Mucosa of gallbladder (tissue), 1 donor: ENCODE data around the gene PLAAT2. TPM values are rescaled to one million over a fixed set of nuclear protein-coding genes. Genes with fewer than 3 reads are reported as not detected.
"Not testable (repeated sequence)": the region's sequence is repeated elsewhere in the genome, so short reads cannot be mapped to it uniquely, and the experiment has no call there.

Experiments used
- DNase-seq: peaks from one replicate; pipeline ENCODE4 v3.0.0-alpha.2; 2020; ENCODE audit warnings: low spot score
- total RNA-seq: library from RNA; stranded (reverse); gene quantifications from one replicate; pipeline ENCODE4 v1.2.1, GENCODE V29; 2021
- donor health status: DM: no; HTN: no; CAD: no.

The PLAAT2 gene
- total RNA-seq, 1 donor from 2014 or later = 2.1 TPM

DNA sequence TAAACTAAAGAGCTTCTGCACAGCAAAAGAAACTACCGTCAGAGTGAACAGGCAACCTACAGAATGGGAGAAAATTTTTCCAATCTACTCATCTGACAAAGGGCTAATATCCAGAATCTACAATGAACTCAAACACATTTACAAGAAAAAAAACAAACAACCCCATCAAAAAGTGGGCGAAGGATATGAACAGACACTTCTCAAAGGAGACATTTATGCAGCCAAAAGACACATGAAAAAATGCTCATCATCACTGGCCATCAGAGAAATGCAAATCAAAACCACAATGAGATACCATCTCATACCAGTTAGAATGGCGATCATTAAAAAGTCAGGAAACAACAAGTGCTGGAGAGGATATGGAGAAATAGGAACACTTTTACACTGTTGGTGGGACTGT is 15.7 kb upstream of the PLAAT2 start:
- DNase-seq = not testable (repeated sequence)

DNA sequence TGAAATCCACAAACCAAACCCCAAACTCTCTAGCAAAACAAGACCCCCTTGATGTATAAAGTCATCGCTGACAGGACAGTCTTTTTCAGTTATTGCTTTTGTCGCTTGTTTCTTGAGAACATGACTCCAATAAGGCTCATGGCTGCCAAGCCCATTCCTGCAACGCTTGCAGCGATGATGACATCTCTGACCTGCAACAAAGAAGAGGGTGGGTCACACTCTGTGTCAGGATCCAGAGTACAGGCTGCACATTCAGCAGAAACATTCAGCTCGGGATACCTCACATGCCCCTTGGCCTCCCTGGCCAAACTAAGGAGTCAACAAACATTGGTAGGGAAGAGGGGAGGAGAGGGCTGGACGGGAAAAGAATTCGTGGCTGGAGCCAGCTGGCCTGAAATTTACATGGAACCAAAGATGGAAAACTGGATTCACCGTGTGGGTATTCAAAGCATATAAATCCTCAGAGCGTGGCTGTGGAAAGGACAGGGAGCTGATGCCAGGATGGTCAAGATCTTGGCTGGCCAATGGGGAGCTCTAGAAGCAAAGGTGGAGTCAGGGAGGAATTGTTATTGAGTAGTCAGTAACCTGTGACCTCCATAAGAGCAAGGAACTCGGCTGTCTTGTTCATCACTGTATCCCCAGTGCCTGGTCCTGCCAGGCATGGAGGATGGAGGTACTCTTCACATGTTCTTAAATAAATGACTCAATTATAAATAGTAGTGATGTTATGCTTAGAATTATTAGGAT is 11.8 kb upstream of the PLAAT2 start:
- no peak for DNase-seq

DNA sequence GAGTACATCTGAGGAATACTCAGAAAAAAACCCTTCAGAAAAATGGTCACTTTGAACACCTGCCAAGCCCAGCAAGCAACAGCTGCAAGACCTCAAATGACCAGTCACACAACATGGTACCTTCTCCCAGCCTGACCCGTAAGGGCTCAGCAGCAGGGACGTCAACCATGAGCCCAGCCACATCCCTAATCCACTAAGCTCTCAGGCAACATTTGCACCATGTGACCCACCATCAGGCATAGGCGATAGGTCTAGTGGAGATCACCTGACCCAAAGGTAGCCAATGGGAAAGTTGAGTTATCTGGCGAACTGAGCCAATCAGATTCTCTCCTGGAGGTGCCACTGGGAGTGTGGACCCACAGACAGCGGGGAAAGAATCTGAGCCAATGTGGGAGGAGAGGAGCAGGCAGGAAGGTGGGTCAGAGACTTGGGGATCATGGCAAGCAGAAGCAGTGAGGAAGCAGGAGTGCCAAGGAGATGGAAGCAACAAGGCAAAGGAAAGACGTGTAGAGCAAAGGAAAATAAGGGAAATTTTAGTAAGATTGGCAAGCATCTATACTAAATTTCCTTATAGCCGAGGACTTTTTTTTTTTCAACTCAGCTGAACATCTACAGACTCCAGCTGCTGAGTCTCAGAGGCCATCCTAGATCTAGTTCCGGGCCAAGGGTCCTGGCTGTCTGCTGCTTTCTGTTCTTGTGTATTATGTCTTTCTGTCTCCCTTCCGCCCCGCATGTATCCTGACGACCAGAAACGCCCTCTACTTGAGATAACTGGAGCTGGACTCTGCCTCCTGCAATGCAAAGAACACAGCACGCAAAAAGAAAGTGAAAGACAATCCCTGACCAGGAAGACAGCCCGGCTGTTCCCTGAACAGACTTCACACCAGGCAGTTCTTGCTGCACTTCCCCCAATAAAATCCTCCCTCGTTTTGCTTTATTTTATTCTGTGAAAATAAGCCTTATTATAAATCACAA is 11.0 kb upstream of the PLAAT2 start:
- DNase-seq = peak; percentile 78

DNA sequence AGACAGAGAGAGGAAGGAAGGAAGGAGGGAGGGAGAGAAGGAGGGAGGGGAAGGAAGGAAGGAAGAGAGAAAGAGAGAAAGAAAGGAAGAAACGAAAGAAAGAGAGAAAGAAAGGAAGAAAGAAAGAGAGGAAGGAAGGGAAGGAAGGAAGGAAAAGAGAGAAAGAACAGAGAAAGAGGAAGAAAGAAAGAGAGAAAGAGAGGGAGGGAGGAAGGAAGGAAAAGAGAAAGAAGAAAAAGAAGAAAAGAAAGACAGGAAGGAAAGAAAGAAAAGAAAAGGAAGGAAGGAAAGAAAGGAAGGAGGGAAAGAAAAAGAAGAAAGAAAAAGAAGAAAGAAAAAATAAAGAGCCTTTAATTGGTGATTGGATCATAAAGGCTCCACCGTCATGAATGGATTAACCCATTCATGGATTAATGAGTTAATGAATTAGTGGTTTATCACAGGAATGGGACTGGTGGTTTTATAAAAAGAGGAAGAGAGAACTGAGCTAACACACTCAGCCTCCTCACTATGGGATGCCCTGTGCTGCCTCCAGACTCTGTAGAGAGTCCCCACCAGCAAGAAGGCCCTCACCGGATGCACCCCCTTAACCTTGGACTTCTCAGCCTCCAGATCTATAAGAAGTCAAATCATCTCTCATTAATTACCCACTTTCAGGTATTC is 9.0 kb upstream of the PLAAT2 start:
- no peak for DNase-seq

DNA sequence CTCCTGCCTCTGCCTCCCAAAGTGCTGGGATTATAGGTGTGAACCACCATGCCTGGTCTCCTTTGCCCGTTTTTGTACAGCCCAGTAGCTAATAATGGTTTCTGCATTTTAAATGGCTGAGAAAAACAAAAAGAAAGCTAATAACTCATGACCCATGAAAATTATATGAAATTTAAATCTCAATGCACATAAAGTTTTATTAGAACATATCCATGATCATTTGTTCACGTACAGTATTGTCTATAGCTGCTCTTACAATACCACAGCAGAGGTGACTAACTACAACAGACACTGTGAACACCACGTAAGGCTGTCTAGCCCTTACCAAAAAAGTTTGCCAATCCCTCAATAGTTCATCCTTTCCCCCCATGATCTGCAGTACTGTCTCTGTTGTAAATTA is 6.4 kb upstream of the PLAAT2 start:
- no peak for DNase-seq

DNA sequence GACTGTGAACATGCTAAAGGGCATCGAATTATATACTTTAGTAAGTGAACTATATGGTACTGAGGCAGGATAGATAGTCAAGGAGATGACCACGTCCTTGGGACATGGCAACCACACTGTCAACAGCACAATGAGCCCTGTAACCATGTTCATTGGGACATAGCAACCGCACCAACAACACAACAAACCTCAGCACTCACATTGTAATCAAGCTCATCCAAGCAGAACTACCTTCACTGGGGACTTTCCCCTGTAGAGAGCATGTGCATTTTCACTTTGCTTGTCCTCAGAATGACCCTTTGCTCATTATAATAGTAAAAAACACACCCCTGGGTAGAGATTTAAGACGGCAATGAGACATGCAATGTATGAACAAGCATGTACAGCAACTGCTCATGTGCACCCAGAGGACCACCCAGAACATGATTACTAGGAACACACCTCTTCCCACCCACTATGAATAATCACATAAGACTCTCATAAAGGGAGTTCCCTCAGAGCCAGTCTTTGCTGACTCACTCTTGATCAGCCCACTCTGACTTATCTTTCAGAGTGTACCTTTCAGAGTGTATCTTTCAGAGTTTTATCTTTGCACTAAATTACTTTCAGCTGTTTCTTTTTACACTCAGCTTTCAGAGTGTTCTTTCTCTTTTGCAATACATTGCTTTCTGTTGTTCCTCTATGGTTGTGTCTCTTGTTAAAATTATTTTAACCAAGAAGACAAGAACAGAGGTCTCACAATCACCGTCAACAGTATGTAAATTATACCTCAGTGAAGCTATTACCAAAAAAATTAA is 4.1 kb upstream of the PLAAT2 start:
- DNase-seq = no peak

DNA sequence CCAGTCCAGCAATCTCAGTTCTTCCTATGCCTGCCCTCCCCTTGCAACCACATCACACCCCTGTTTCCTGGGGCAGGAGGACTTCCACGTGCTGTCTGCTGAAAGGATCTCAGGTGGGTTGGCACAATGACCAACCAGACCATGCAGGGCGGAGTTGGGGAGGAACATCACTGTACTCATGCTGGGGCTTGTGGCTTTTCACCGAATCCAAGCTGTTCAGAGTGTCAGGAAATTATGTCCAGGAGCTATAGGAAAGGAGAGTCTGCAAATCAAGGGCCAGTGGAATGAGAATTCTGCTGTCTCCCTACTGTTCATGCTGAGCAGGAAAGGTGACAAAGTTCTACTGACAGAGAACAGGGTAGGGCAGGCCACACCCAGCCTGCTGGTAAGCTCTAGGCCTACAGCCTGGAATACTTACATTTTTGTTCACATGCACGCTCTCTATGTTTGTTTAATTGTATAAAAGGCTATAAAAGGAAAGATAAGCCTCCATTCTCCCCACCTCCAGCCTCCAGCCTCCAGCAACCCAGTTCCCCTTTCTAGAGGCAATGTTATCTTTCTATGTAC is 1.7 kb upstream of the PLAAT2 start:
- peak; percentile 71 for DNase-seq

DNA sequence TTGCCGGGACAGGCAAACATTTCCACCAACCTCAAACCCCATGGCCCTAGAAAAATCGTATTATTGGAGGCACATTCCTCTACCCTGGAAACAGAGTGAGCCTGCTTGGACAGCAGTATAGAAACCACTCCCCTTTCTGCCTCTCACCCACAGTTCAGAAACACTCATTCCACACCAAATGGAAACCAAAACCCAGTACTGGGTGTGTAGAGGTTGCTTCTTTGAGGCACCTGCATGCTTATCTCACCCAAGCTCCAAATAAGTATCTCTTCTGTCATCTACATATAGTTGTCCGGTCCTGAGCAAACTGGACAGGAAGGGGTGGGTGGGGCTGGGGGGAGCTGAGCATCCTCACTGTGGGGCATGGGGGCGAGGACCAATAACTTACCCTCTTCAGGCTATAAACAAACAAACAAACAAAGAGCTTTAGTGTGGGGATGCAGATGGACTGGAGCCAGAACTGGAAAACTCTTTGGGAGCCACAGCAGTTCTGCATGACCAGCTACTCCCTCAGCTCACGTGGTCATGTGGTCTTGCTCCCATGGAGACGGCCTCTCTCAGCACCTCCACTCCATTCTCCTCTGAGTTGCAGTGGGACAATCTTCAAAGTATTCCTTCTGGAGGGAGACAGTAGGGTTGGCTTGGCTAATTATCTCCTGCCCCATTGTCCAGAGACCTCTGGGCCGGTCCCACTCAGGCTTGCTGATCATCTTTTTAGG is 1.0 kb upstream of the PLAAT2 start:
- no peak for DNase-seq

DNA sequence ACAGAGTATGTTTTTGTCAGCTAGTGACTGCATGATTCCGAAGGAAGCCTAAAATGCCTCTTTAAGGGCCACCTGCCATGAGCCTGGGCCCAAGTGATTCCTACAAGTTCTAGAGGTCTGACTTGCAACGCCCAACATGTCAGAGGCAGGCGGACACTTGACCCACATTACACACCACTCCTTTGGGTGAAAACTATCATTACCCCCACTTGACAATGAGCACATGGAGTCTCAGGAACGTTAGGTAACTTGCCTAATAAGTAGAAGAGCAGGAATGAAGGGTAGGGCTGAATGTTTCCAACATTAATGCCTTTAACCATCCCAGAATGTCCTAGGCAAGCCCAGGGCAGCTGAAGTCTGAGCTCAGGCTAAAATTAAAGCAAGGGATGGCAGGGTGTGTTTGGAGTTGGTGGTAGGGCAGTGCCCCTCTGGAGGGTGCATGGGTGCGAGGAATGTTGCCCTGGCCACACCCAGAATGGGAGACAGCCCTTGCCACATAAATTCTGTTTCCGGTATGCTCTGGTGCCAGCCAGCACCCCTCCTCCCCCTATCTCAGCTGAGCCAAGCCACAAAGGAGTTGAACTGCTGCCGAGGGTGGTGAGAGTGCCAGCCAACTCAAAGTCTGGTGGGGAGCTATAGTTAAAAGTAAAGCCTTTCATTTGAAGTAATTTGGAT is 2.5 kb downstream of the PLAAT2 start:
- peak; percentile 40 for DNase-seq

DNA sequence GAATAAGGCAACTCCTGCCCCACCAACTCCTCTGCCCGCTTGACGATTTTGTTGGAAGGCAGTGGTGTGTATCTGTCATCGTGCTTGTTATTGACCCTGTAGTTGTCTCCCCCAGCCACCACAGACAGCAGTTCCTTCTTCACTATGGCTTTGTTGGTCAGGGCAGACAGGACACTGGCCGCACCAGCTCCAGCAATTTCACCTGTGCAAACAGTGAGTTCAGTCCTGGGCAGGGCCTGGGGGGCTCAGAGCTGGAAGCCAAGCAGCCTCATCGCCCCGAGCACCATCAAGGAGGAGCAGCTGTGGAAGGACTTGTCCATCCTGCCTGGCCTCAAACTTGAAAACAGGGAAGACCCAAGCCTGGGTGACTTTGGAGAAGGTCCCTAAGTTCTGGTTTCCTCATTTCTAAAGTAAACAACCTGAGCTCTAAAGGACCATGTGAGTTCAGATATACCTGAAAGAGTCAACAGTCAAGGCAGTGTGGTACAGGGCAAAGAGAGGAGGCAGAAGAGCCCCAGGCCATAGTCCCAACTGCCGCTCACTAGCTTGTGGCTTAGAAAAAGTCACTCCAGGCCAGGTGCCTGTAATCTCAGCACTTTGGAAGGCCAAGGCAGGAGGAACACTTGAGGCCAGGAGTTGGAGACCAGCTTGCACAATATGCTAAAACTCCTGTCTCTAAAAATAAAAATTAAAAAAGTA is 4.6 kb downstream of the PLAAT2 start:
- no peak for DNase-seq

DNA sequence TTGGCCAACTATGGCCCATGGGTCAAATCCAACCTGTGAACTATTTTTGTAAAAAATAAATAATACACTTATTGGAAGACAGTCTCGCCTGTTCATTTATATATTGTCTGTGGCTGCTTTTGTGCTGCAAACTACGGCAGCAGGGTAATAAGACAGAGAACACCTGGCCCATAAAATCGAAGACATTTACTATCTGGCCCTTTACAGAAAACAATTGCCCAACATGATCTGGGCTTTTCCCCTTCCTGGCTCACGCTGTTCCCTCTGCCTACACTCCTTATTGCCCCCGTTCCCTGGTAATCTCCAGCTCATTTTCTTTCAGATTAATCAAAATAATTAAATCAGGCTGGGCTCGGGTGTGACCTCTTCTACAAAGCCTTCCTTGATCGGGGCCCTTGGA is 5.6 kb downstream of the PLAAT2 start:
- DNase-seq = no peak

DNA sequence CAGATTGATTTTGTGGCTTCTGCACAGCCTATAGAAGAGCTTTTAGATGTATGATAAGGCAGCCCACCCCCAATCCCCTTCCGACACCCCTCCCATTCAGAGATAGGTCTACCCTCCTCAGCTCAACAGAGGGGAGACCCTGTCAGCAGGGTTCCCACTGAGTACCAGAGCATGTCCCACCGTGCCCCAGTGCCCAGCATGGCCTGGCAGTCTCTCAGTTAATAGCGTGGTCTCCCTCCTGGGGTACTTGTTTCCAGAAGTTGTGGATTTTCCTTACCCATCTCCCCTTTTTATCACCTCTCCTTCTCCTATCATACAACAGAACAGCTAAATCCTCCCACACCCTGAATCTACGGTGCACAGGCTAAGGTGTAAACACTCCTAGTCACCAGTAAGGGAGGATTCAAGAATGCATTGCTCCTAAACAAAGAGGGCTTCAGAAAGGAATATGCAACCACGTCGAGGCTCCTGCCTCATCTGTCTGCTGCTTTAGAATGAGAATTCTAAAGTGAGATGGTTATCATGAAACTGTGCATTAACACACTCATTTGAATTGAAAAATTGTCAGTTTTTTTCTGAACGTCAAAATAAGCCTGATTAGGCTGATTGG is 6.7 kb downstream of the PLAAT2 start:
- no peak for DNase-seq

DNA sequence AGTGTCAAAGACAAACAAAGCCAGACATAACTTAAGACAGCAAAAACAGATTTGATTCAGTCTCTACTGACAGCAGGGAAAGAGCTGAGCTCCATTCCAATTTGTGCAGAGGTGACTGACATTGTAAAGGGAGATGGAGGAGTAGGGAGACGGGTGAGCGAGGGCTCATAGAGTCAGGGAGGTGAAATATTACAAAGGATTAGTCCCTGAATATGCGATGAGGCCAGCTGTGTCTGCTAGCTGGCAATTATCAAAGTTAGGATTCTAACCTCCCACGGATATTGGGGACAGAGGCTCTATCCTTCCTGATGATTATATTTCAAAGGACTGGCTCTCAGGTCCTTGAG is 8.3 kb downstream of the PLAAT2 start:
- peak; percentile 3 for DNase-seq

DNA sequence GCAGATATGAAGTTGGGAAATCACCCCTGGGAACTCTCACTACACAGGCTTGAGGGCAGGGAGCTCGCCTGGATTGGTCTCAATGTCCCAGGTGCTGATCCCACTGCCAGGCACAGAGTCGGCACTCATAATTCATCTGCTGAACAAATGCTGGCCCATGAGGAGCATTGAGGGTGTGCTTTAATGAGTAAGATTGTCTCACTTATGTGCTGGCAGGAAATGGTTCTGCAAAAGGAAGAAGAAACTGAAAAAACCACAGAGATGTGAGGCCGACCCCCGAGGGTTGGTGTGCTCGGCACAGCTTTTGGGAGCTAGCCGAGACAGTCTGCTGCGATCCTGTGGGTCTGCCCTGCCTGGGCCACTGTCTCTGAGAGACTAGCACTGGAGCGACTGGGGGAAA is 9.4 kb downstream of the PLAAT2 start:
- no peak for DNase-seq

DNA sequence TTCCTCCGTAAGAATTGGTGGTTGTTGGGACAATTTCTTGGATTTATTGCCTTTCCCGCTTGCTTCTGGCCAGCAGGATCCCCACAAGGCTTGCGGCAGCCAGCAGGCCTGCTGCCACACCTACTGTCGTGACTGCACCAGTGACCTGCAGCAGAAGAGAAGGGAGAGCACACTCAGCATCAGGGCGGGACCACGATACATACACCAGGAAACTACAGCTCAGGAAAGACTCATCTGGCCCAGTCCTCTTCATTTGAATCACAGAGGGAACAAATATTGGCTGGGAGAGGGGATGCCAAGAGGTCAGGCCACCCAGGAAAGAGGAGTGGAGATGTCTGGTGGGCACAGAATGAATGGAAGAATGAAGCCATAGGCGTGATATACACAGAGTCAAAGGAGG is 10.3 kb downstream of the PLAAT2 start:
- no peak for DNase-seq

DNA sequence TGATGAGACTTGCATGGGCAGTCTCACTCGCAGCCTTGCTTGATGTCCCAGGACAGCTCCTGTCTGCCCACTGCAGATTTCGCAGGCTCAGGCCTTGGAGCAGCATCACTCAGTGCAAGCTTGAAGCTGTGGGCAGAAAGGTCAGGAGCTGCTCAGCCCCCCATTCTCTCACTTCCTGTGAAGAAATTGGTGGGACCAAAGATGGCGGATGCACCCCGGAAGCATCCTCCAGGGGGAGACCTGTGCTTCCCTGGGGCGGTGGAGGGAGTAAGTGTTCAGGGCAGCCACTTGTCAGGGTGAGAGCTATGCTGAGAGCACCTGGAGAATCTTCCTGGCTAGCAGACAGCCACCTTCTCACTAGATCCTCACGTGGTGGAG is 11.3 kb downstream of the PLAAT2 start:
- no peak for DNase-seq

DNA sequence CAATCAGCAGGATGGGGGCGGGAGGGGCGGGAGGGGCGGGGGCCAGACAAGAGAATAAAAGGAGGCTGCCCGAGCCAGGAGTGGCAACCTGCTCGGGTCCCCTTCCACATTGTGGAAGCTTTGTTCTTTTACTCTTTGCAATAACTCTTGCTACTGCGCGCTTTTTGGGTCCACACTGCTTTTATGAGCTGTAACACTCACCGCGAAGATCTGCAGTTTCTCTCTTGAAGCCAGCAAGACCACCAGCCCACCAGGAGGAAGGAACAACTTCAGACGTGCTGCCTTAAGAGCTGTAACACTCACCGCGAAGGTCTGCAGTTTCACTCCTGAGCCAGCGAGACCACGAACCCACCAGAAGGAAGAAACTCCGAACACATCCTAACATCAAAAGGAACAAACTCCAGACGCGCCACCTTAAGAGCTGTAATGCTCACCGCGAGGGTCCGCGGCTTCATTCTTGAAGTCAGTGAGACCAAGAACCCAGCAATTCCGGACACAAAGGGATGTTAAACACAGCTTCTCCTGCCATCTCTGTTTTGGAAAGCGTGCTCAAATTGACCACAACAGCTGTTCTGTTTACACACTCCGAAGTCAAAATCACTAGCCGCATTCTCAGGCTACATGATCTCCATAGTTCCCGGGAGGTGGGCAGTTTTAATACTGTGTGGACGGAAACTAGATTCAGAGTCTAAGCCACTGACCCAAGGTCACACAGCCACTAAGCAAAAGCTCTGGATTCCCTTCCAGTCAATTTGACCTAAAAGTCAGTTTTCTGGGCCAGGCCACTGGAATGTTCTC is 11.9 kb downstream of the PLAAT2 start:
- no peak for DNase-seq

DNA sequence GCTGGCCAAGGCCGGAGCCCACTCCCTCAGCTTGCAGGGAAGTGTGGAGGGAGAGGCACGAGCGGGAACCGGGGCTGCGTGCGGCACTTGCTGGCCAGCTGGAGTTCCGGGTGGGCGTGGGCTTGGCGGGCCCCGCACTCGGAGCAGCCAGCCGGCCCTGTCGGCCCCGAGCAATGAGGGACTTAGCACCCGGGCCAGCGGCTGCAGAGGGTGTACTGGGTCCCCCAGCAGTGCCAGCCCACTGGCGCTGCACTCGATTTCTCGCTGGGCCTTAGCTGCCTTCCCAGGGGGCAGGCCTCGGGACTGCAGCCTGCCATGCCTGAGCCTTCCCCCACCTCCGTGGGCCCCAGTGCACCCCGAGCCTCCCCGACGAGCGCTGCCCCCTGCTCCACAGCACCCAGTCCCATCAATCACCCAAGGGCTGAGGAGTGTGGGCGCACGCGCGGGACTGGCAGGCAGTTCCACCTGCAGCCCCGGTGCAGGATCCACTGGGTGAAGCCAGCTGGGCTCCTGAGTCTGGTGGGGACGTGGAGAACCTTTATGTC is 13.0 kb downstream of the PLAAT2 start:
- not testable (repeated sequence) for DNase-seq
